ENCODE data around the gene NCOA3. TPM values are rescaled to one million over a fixed set of nuclear protein-coding genes. Genes with fewer than 3 reads are reported as not detected.

Gene NCOA3
- total and polyA plus RNA-seq, 2 of the 8 experiments (the other 6 are each of a cell fraction or from before 2014, with no cell fraction given) = 7.9 to 24.7 TPM

- TF ChIP-seq EZH2 (IDR thresholded peaks at IDR 0.05; ENCODE audit: low read depth, low read length, severe bottlenecking) (no peak), HDAC2 (IDR thresholded peaks at IDR 0.05; ENCODE audit: borderline replicate concordance in 1 of 2, low read depth in 2 of 2, low read length in 2 of 2) (peak in 1 of 2 experiments; percentile 75; a peak in 1 of 4 replicates), MAFK (IDR thresholded peaks at IDR 0.05; ENCODE audit: low read depth, low read length) (no peak), RFX5 (IDR thresholded peaks at IDR 0.05; ENCODE audit: borderline replicate concordance, low read depth, low read length) (no peak), BACH1 (IDR thresholded peaks at IDR 0.05; ENCODE audit: low read length) (no peak), SUZ12 (IDR thresholded peaks at IDR 0.05; ENCODE audit: low read length) (no peak), TAF7 (optimal IDR thresholded peaks at IDR 0.05; ENCODE audit: borderline replicate concordance, low read depth, low read length) (peak; percentile 94), POU5F1 (IDR thresholded peaks at IDR 0.05; ENCODE audit: low read depth, low read length) (no peak), PHF8 (conservative IDR thresholded peaks at IDR 0.05; ENCODE audit: low read depth, low read length) (peak; percentile 91), YY1 (IDR thresholded peaks at IDR 0.05; ENCODE audit: low read depth, low read length) (peak; percentile 92), RBBP5 (IDR thresholded peaks at IDR 0.05; ENCODE audit: borderline replicate concordance, low read depth, low read length) (no peak; the same call in 1 of the 2 replicates), MAX (IDR thresholded peaks at IDR 0.05) (peak; percentile 80), SIX5 (IDR thresholded peaks at IDR 0.05; ENCODE audit: low read depth, low read length) (peak; percentile 74), GABPA (IDR thresholded peaks at IDR 0.05; ENCODE audit: borderline replicate concordance, insufficient read depth, low read length) (no peak), NRF1 (IDR thresholded peaks at IDR 0.05; ENCODE audit: low read depth, low read length) (no peak), POLR2AphosphoS5 (IDR thresholded peaks at IDR 0.05; ENCODE audit: low read depth, low read length) (peak; percentile 64; the same call in 1 of the 2 replicates), EP300 (IDR thresholded peaks at IDR 0.05; ENCODE audit: borderline replicate concordance in 1 of 2, low read depth in 2 of 2, low read length in 2 of 2) (peak in 1 of 2 experiments; percentile 77; a peak in 1 of 3 replicates), CBX5 (IDR thresholded peaks at IDR 0.05; ENCODE audit: low read depth, low read length) (no peak), KDM4A (IDR thresholded peaks at IDR 0.05; ENCODE audit: low read depth, low read length, severe bottlenecking) (peak; percentile 62), SP4 (IDR thresholded peaks at IDR 0.05; ENCODE audit: low read length) (peak; percentile 74), SIN3A (conservative IDR thresholded peaks at IDR 0.05 in 1 of 2, IDR thresholded peaks at IDR 0.05 in 1 of 2; ENCODE audit: low read depth in 1 of 2, low read length in 2 of 2) (0 out of 4 replicates have a peak, but pooled peaks of 1 of the 2 experiments have one; percentile 39), FOSL1 (IDR thresholded peaks at IDR 0.05; ENCODE audit: insufficient read depth, low read depth, low read length) (no peak), SAP30 (IDR thresholded peaks at IDR 0.05; ENCODE audit: insufficient read depth, insufficient replicate concordance, low read length) (no peak)
Measured at GRCh38 chr20:47501482-47502270, at the start of gene NCOA3 (continued).
